ENCODE measurements around the gene CES3.

The CES3 gene

DNA sequence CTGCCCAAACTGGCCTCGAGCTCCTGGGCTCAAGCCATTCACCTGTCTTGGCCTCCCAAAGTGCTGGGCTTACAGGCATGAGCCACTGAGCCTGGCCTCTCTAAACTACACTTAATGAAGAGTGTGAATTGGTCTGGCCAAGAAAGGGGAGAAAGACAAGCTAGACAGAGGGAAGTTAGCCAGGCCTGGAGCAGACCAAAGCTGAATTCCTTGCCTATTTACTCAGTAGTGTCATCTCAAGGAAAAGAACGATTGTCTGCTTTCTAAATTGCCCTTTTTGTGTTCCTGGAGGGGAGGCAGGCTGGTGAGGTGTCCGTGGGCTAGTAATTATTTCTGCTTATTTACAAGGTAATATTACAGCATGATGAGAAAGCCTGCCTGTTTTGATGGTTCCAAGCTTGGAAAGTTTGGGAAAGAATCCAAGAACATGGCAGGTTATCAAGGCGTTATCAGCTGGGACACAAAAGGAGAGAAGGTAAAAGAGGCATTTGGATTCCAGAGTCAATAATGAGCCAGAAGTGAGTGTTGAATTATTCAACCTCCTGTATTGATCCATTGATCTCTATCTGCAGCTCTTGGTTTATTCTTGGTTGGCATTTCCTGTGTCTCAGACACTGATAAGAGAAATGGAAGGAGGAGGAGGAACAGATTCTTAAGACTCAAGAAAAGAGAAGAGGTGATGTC, 61.6 kb downstream of the CES3 start:
- no peak for DNase-seq (ENCODE audit: extremely low spot score, insufficient read length, low read depth)
- FAIRE-seq = no peak

DNA sequence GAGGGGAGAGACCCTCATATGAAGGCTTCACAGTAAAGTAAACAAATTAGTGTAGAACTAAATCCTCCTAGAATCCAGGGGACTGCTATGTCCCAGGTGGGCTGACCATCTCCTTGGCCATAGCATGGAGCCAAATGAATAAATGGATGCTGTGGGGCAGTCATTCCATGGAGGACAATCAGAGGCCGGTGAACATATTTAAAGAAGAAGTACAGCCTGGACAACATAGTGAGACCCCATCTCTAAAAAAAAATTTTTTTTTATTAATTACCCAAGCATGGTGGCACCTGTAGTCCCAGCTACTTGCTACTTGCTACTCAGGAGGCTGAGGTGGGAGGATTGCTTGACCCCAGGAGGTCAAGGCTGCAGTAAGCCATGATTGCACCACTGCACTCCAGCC, 62.6 kb downstream of the CES3 start:
- no peak for FAIRE-seq
- no peak for DNase-seq (ENCODE audit: extremely low spot score, insufficient read length, low read depth)
